Left renal pelvis (tissue), 4 donors: Measurements from ENCODE around the gene SSTR1. TPM values are rescaled to one million over a fixed set of nuclear protein-coding genes. Genes with fewer than 3 reads are reported as not detected.

Experiments
- DNase-seq, 4 donors: peaks; one replicate each; pipeline ENCODE4 v3.0.0-alpha.2; 2013; ENCODE audit warnings: low read depth in 4 of 4, low spot score in 3 of 4
- polyA plus RNA-seq, 4 donors: library from polyadenylated mRNA; unstranded; fragments of 120-200 nt; gene quantifications; one replicate each; pipeline ENCODE4 v1.2.1, GENCODE V29; 2013; ENCODE audit not compliant: insufficient read length in 4 of 4

Gene SSTR1
- polyA plus RNA-seq, 4 donors, result 0.15 to 2.4 (median 1.7) TPM

GRCh38 chr14:38226366-38226765, 18.7 kb downstream of the SSTR1 start:
- no peak for DNase-seq

GRCh38 chr14:38233218-38233617, 25.5 kb downstream of the SSTR1 start:
- DNase-seq, result no peak

GRCh38 chr14:38238332-38238731, 30.6 kb downstream of the SSTR1 start:
- DNase-seq, result no peak

- DNase-seq, result no peak
These were observed 31.2 kb downstream of the SSTR1 start for GRCh38 chr14:38238878-38239277.

GRCh38 chr14:38243696-38244240, 36.1 kb downstream of the SSTR1 start:
- no peak for DNase-seq

GRCh38 chr14:38248321-38249028, 40.8 kb downstream of the SSTR1 start:
- no peak for DNase-seq

GRCh38 chr14:38250331-38250730, 42.6 kb downstream of the SSTR1 start:
- DNase-seq, result no peak

- no peak for DNase-seq
These were observed 44.5 kb downstream of the SSTR1 start for GRCh38 chr14:38252066-38252710.

- no peak for DNase-seq
These were observed 46.0 kb downstream of the SSTR1 start for GRCh38 chr14:38253676-38254075.

- peak in 1 of 4 donors; percentile 24 for DNase-seq
These were observed 47.1 kb downstream of the SSTR1 start for GRCh38 chr14:38254571-38255407.

GRCh38 chr14:38255408-38255672, 47.6 kb downstream of the SSTR1 start:
- DNase-seq, result peak in 1 of 4 donors; percentile 35

GRCh38 chr14:38255673-38256532, 48.2 kb downstream of the SSTR1 start, which contains the start of gene CLEC14A:
CLEC14A (minus strand) TSS chr14:38256093; CDS start chr14:38256022, 71 bp downstream.
- DNase-seq, result peak; percentile 17 to 36 (median 32)

GRCh38 chr14:38256533-38256840, 48.8 kb downstream of the SSTR1 start:
- DNase-seq, result no peak

- no peak for DNase-seq
These were observed 49.8 kb downstream of the SSTR1 start for GRCh38 chr14:38257507-38257906.

GRCh38 chr14:38261620-38262019, 53.9 kb downstream of the SSTR1 start:
- no peak for DNase-seq

Other genes starting within 250 kb of the SSTR1 start
- 10 to 100 TPM; 10.8 to 17.0 (median 15.7) TPM for gene CLEC14A, start 48.2 kb downstream of the SSTR1 start, polyA plus RNA-seq